HG03354 (cell line): ENCODE measurements around the gene ARHGDIG.

Experiments
- ATAC-seq: cut with Tn5 transposase; IDR thresholded peaks from one replicate; pipeline ENCODE4 v1.9.1; 2021; ENCODE audit warnings: mild to moderate bottlenecking; ENCODE audit not compliant: unreplicated experiment, poor library complexity, severe bottlenecking

Gene ARHGDIG

DNA sequence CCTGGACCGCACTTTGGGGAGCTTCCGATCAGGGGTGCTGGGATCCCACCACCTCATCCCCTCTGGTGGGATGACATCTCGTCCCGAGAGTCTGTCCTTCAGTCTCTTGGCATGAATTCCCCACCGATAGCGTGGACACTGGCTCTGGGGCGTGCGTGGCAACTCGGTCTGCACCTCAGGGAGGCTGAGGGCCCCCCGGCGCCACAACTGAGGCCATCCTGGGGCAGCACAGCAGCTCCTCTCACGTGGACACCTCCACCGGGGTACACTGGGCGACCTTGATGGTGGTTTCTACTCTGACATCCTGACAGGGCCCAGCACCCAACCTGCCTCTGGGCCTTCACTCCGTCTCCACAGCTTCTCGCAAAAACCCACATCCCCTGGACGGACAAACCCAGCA, 11.1 kb downstream of the ARHGDIG start:
- ATAC-seq: no peak

GRCh38 chr16:293043-293775, 12.8 kb downstream of the ARHGDIG start:
- no peak for ATAC-seq

- no peak for ATAC-seq
These were observed 15.9 kb downstream of the ARHGDIG start for GRCh38 chr16:296276-296675.

DNA sequence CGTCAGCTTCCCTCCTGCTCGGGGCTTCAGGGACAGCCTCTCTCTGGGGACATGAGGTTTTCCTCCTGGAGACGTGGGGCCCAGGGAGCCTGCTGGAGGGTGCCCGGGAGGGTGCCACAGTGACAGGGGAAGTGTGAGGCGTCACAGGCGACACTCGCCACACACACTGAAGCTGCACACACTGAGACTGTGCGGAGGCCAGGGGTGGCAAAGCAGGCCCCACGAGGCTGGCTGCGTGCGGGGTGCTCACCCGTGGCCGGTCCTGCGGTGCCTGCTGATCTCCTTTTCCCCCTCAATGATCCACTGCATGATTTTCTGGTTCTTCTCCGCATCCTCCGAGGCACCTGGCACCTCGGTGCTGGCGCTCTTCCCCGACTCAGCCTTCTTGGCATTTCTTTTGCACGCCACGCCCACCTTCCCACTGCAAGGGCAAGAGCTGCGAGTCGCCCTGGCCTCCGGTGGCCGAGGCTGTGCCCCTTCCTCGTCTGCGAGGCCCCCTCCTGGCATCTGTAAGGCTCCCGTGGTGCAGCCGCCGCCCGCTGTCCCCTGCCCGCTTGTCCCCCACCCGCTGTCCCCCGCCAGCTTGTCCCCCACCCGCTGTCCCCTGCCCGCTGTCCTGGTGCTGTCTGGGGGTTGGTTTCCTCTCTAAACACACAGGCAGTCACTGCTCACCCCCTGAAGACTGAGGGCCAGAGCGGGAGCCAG, 16.6 kb downstream of the ARHGDIG start:
- ATAC-seq: no peak

- no peak for ATAC-seq
These were observed 17.4 kb downstream of the ARHGDIG start for GRCh38 chr16:297832-298231.

- no peak for ATAC-seq
These were observed 20.8 kb downstream of the ARHGDIG start for GRCh38 chr16:301235-301634.

- ATAC-seq: no peak
These were observed 21.6 kb downstream of the ARHGDIG start for GRCh38 chr16:301950-302349.

GRCh38 chr16:303760-304505, 23.5 kb downstream of the ARHGDIG start:
- ATAC-seq: no peak

DNA sequence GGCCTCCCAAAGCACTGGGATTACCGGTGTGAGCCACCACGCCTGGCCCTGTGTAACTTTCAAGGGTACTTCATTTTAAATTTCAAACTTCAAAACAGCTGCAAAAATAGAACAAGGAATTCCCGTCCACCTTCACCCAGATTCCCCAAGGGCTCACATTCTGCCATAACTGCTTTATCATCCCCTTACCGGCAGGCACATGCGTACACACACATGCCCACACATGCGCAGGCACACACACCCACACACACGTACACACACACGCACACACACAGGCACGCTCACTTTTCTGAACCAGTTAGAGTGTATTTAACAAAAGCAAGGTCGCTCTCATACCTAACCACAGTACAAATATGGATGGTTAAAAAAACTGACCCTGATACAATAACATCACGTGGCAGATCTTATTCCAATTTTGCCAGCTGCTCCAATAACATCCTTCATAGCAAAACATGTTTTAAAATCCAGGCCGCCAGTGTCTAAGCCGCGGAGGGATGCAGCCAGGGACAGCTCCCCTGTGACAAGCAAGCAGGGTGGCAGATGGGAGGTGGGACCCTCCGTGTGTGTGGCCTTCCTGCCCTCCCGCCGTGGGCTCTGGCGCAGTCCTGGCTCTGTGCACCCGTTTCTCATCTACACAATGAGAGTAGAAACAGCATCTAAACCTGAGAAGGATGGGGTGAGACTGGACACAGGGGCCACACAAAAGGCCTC, 25.7 kb downstream of the ARHGDIG start:
- no peak for ATAC-seq

DNA sequence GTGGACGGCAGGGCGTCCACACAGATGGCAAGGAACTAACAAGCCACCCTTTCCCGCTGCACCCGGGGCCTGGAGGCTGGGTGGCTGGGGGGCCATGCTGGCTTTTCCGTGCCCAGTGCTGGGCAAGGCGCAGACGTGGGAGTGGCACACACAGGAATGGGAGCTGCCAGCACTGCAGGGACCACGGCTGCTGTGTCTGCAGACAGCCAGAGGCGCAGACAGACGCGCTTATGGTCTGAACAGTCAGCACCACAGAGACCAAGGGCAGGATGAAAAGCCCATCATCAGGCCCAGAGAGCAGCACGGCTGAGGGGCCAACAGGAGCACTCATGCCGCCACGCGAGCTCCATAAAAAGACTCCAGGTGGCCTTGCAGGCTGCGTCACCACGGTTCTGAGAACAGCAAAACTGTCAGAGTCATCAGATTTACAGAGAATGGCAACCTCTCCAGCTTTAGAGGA, 26.6 kb downstream of the ARHGDIG start:
- ATAC-seq: no peak

- no peak for ATAC-seq
These were observed 27.4 kb downstream of the ARHGDIG start for GRCh38 chr16:307691-308312.

DNA sequence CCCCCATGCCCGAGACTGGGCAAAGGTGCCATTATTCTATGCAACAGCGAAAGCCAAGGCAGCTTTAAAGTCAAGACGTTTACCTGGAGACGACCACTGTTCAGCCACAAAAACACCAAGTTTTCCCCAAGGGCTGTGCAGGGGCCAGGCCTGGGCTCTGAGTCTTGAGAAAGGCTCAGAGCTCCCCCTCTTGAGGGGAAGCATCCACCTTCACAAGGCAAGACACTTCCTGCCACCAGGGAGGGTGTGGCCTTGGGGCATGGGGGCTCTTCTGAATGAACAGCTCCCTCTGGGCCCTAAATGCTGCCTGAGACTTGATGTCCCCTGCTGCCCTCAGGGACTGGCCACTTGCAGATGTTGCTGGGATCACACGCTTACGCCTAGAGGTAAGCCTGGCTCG, 29.1 kb downstream of the ARHGDIG start:
- no peak for ATAC-seq

GRCh38 chr16:311725-312124, 31.3 kb downstream of the ARHGDIG start:
- ATAC-seq: no peak

DNA sequence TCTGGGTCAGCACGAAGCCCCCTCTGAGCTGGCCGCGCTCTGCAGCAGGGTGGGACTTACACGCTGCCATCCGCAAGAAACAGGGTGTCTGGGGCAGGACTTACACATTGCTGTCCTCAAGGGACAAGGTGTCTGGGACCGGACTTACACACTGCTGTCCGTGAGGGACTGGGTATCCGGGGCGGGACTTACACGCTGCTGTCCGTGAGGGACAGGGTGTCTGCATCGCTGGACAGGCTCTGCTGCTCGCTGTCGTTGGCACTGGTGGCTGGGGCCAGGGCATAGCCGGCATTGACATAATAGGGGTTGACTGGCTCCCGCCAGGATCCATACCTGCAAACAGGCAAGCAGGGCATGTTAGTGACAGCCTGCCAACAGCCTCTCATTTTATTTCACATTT, 34.0 kb downstream of the ARHGDIG start:
- no peak for ATAC-seq

DNA sequence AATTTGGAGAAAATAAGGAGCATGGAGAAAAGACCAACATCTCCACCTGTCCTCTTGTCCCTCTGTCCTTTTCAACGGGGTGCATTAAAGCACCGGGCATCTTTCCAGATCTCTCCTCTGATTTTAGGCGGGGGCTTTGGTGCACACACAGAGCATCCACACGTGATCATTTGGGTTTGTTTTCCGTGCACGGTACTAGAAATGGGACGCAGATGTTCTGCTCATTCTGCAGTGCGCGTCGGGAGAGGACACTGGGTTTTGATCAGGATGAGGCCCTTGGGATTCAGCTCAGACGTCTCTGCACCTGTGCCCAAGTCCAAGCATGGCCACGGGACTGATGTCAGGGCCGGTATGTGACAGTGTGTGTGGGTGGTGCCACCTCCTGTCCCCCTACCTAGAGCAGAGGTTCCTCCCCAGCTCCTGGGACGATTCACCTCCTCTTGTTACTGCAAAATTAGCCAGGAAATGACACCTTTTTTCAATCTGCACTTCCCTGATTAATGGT, 34.5 kb downstream of the ARHGDIG start:
- ATAC-seq: no peak

DNA sequence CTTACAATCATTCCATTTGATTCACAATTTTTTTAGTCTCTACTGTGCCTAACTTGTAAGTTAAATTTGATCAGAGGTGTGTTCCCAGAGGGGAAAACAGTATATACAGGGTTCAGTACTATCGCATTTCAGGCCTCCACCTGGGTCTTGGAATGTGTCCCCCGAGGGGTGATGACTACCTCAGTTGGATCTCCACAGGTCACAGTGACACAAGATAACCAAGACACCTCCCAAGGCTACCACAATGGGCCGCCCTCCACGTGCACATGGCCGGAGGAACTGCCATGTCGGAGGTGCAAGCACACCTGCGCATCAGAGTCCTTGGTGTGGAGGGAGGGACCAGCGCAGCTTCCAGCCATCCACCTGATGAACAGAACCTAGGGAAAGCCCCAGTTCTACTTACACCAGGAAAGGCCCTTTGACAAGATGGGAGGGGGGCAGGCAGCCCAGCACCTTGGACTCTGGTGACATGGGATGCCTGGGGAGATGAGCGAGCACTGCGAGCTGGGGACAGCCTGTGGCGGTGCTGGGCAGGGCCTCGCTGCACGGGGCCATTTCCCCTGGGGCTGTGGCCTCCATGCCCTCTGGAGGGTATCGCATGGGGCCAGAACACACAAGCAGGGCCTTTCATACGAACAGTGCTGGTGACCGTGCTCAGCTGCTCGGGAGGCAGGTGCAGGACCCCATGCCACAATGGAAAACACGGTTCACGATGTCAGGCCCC, 36.5 kb downstream of the ARHGDIG start:
- ATAC-seq: no peak

DNA sequence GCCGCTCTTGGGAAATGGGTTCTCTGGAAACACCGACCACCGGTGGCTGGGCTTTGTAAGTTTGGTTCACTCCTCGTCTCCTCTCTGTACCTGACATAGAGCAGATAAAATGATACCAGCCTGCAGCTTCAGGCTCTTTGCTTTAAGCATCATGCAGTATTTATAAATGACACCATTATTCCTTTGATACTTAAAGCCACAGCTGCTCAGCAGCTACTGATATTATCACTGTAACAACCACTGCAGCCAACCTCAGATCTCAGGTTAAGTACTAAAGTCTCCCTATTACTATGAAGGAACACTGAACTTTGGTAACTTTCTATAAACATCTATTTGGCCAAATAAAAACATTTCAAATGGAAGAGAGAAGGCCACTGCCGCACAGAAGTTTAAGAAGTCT, 37.2 kb downstream of the ARHGDIG start:
- no peak for ATAC-seq

GRCh38 chr16:318628-319027, 38.2 kb downstream of the ARHGDIG start:
- ATAC-seq: no peak

GRCh38 chr16:320206-320605, 39.8 kb downstream of the ARHGDIG start:
- ATAC-seq: no peak
